ENCODE measurements around the gene RBM10.

RBM10 gene

DNA sequence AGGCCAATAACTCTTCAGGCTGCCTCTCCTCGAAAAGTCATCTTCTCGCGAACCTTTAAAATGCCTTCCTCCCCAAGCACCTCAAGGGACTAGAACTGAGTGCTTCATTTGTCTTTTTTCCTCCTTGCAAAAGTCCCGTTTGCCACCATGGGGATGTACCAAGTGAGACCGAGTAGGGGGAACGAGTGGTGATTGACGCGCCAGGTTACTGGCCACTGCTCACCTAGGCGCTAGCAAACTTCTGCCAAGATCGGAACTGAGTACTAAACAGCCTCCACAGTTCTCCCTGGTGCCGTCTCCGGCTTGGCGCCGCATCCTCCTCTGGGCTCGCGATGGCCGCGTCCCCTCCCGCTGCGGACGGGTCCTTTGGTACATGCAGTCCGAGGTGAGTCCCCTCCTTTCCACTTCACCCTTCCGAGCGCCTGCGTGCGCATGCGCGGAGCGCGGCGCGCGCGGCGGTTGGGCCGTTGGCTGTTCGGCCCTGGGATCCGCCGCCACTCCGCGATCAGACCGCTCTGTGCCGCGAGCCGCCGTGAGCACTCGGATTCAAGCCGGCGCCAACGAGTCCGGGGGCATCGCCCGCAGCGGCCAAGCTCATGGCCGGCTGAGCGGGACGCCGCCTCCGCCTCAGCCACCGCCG lies 73.4 kb downstream of the RBM10 start, which contains the start of gene CDK16:
Gene CDK16 (plus strand): TSS at position 402 of the 640 bp plus-strand sequence. CDS start 4,877 bp downstream, outside the sequence.
- peak; percentile 67 for DNase-seq (ENCODE audit: low read depth)

DNA sequence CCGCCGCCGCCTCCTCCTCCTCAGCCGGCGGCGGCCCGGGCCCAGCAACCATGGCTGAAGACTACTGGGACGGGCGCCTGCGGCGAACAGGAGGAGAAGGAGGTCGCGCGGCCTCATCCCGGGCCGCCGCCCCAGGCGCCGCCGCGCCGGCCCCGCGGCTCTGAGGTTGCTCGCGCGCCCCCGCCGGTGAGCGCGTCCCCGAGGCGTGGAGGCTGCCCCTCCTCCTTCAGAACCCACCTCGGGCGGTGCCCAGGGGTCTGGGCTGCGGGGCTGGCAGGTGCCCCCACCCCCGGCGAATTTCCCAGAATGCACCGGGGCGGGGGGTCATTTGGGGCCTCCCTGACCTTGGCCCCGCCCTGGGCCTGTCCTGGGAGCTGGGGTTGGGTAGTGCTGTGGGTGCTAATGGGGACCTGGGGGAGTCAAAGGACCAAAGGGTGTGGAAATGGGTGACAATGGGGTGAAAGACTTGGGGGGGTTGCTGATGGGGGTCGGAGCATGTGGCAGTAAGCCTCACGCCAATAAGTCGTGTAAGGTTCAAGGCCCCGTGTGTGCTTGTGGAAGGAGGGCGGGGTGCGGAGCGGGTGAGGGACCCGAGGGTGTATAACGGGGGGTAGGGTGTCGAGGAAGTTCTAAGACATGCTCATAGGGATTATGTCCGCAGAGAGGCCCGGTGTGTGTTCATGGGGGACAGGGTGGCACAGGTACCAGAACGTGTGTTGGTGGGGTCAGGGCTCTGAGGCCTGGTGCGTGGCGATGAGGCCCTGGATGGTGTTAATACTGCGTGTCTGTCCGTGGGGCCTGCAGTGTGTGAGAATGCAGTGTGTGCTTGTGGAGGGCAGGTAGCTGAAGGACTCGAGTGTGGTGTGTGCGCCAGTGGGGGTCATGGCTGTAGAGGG lies 74.1 kb downstream of the RBM10 start:
- peak; percentile 33 for DNase-seq (ENCODE audit: low read depth)

DNA sequence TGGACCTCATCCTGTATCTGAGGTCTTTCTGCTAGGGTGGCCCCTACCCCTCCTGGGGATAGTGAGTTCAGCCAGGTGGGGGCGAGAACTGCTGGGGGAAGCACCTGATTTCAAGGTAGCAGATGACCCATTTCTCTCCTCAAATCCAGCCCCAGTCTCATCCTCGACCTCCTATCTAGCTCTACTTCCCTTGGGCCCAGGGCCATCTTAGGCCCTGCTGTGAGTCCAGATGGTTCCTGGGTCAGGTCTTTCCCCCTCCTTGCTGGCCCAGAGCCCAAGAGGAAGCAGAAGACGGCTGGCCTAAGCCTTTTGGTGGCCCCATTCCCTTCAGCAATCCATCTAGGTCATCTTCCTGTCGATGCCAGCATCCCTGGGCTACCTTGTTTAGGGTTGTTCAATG lies 76.7 kb downstream of the RBM10 start:
- no peak for DNase-seq (ENCODE audit: low read depth)

GRCh38 chrX:47222751-47223350 lies 77.8 kb downstream of the RBM10 start:
- DNase-seq (ENCODE audit: low read depth): no peak

- no peak for DNase-seq (ENCODE audit: low read depth)
Measured at GRCh38 chrX:47223476-47224250, 78.6 kb downstream of the RBM10 start.

GRCh38 chrX:47224266-47224895 lies 79.4 kb downstream of the RBM10 start:
- no peak for DNase-seq (ENCODE audit: low read depth)

DNA sequence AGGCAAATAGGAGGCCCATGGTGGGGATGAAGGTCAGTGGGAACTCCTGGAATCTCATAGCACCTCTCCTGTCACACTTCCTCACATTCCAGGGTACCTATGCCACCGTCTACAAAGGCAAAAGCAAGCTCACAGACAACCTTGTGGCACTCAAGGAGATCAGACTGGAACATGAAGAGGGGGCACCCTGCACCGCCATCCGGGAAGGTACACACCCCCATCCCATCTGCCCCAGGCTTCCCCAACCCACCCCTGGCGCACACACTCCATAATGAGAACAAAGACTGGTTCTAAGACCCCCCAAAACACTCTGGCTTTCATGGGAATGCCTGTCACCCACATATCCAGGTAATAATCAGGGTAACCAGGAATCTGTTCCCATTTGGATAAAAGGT lies 79.9 kb downstream of the RBM10 start:
- no peak for DNase-seq (ENCODE audit: low read depth)

DNA sequence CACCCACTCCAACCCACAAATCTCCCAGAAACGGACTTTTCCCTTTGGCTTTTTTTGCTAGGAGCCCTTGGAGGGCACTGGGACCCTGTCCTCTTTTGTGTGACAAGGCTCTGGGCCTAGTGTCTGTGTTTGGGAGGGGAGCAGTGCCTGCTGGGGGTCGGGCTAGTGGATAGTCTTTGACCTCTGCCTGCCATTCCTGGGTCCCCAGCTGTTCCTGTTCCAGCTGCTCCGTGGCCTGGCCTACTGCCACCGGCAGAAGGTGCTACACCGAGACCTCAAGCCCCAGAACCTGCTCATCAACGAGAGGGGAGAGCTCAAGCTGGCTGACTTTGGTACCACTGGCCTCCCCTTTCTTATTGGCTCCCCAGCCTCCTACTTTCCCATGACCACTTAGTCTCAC lies 81.0 kb downstream of the RBM10 start:
- no peak for DNase-seq (ENCODE audit: low read depth)

DNA sequence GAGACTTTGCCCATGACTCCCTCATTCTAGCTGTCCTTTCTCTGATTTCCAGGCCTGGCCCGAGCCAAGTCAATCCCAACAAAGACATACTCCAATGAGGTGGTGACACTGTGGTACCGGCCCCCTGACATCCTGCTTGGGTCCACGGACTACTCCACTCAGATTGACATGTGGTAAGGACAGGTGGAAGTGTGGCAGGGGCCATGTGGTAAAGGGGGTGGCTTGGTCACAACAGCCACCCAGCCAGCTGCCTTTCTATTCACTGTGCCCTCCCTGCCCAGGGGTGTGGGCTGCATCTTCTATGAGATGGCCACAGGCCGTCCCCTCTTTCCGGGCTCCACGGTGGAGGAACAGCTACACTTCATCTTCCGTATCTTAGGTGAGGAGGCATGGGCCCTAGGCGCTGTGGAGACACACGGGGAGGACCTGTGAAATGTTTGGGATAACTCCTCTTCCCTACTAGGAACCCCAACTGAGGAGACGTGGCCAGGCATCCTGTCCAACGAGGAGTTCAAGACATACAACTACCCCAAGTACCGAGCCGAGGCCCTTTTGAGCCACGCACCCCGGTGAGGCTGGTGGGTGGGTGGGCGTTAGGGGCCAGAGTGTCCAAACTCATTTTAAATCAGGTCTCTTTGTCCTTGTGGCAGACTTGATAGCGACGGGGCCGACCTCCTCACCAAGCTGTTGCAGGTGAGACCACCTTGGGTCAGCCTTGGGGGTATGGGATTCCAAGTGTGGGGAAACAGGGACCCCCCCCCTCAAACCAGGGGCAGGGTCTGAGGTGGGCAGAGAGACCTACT lies 81.7 kb downstream of the RBM10 start:
- no peak for DNase-seq (ENCODE audit: low read depth)

DNA sequence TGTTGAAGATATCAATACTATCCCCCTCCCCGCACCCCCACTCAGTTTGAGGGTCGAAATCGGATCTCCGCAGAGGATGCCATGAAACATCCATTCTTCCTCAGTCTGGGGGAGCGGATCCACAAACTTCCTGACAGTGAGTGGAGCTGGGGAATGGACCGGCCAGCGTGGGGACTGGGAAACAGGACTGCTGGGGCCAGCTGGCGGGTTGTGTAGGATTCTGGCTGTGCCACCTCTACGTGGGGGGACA lies 82.2 kb downstream of the RBM10 start:
- DNase-seq (ENCODE audit: low read depth): no peak

DNA sequence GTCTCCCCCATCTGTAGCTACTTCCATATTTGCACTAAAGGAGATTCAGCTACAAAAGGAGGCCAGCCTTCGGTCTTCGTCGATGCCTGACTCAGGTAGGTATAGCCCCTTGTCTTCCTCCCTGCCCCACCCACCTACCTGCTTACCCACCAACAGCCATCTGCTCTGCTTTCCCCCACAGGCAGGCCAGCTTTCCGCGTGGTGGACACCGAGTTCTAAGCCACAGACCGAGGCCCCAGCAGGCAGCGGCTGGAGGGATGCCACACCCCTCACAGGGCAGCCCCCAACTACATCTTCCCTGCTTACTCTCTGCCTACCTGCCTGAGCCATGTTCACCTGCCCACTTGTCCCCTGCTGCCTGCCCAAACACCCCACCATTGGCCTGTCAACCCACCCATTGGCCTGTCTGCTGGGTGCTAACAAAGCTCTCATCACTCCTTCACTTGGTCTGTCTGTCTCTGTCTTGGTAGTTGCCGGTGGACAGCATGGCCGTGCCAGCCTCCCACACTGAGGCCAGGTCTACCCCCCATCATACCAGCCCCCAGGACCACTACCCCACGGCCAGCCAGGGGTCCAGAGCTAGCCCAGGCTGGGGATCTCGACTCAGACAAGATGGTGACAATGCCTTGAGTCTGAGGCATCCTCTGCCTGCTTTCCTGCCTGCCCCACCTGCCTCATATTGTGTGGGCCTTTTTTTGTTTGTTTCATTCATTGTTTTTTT lies 83.7 kb downstream of the RBM10 start:
- no peak for DNase-seq (ENCODE audit: low read depth)

- DNase-seq (ENCODE audit: low read depth): no peak
Measured at GRCh38 chrX:47229427-47229826, 84.4 kb downstream of the RBM10 start.

GRCh38 chrX:47230136-47230868 lies 85.3 kb downstream of the RBM10 start:
- DNase-seq (ENCODE audit: low read depth): no peak

DNA sequence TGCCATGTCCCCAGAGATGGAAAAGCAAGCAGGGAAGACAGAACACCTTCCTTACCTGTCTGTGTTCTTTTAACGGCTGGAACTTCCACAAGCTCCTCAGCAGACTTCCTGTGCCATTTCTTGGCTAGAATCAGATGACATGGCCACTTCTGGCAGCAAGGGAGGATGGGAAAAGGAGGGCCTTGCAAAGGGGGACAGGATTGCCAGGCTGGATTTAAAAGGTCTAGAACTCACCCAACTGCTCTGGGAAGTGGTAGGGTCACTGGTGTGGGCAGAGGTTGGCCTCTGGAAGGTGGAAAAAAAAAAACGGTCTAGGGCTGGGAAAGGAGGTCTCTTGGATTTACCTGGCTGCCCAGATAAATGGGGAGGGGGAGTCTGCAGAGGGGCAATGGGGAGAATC lies 86.1 kb downstream of the RBM10 start:
- DNase-seq (ENCODE audit: low read depth): no peak

- DNase-seq (ENCODE audit: low read depth): no peak
Measured at GRCh38 chrX:47232197-47232802, 87.3 kb downstream of the RBM10 start.

DNA sequence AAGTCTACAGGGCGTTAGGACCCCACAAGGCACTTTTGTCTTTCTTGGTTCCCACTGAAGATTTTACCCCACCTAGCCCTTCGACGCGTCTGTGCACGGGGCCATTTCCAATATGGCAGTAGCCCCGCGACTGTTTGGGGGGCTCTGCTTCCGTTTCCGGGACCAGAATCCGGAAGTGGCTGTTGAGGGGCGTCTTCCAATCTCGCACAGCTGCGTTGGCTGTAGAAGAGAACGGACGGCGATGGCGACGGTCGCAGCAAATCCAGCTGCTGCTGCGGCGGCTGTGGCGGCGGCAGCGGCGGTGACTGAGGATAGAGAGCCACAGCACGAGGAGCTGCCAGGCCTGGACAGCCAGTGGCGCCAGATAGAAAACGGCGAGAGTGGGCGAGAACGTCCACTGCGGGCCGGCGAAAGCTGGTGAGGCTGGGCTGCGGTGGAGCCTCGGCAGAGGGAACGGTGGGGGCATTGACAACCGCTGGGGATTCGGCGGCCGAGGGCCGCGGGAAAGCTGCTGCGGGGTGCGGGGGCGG lies 87.8 kb downstream of the RBM10 start, which contains the start of gene USP11:
Gene USP11 (plus strand): TSS at position 207 of the 530 bp plus-strand sequence. CDS start 35 bp downstream, at position 242.
- peak; percentile 26 for DNase-seq (ENCODE audit: low read depth)

GRCh38 chrX:47233333-47234113 lies 88.5 kb downstream of the RBM10 start:
- peak; percentile 89 for DNase-seq (ENCODE audit: low read depth)

DNA sequence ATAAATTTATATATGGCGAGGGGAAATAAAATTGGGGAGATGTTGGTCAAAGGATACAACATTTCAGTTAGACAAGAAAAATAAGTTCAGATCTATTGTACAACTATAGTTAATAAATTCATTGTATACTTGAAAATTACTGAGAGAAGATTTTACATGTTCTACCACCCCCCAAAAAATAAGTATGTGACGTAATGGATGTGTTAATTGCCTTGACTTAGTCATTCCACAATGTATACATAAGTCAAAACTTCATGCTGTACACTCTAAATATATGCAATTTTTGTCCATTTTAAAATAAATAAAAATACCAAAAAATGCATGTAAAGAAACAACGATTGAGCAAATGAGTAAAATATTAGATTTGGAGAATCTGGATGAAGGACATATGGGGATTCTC lies 89.6 kb downstream of the RBM10 start:
- DNase-seq (ENCODE audit: low read depth): no peak

Measured in stimulated activated CD8-positive, alpha-beta memory T cell treated with anti-CD3 and anti-CD28 coated beads, Interleukin-4, amount 100 ng/mL, for 24 hours (primary cell).